PC-9 (cell line): Measurements from ENCODE around the gene SH3BGR.

Experiments used
- CTCF ChIP-seq: fragments of 200-600 bp; sonication (generic); conservative IDR thresholded peaks from 2 replicates; pipeline ENCODE4 v1.6.1; 2017; ENCODE audit warnings: mixed run types, antibody characterized with exemption, mild to moderate bottlenecking, moderate library complexity
- EZH2 ChIP-seq: fragments of 200-600 bp; sonication (generic); IDR thresholded peaks from 2 replicates; pipeline ENCODE4 v1.8.0; 2017; ENCODE audit warnings: antibody characterized with exemption, low read depth

GRCh38 chr21:39479164-39479813, 27.5 kb downstream of the SH3BGR start:
- TF ChIP-seq CTCF (no peak), EZH2 (no peak)
